Type B pancreatic cell (in vitro differentiated cells): Measurements from ENCODE around the gene FOXP4. TPM values are rescaled to one million over a fixed set of nuclear protein-coding genes. Genes with fewer than 3 reads are reported as not detected.

ENCODE experiments used
- DNase-seq: peaks from one replicate; pipeline ENCODE4 v3.0.0; 2021; ENCODE audit warnings: mixed read lengths; ENCODE audit not compliant: unreplicated experiment; ENCODE audit errors: extremely low spot score
- H3K27ac Mint-ChIP-seq: 2 replicates; pipeline ENCODE4 v1.8.0; 2021; ENCODE audit warnings: mild to moderate bottlenecking, mixed read lengths
- H3K27me3 Mint-ChIP-seq: 2 replicates; pipeline ENCODE4 v1.8.0; 2021; ENCODE audit warnings: mixed read lengths
- H3K36me3 Mint-ChIP-seq: 2 replicates; pipeline ENCODE4 v1.8.0; 2021; ENCODE audit warnings: mixed read lengths
- H3K4me1 Mint-ChIP-seq: one replicate; pipeline ENCODE4 v1.8.0; 2021; ENCODE audit warnings: mixed read lengths; ENCODE audit not compliant: unreplicated experiment
- H3K4me3 Mint-ChIP-seq: 2 replicates; pipeline ENCODE4 v1.8.0; 2021; ENCODE audit warnings: mild to moderate bottlenecking, mixed read lengths
- H3K9me3 Mint-ChIP-seq: 2 replicates; pipeline ENCODE4 v1.8.0; 2021; ENCODE audit warnings: mixed read lengths
- CTCF ChIP-seq: fragments of 200-600 bp; sonication (generic); conservative IDR thresholded peaks from 2 replicates; pipeline ENCODE4 v1.5.0; 2021; ENCODE audit warnings: antibody characterized with exemption, mild to moderate bottlenecking
- total RNA-seq: library from RNA; stranded (reverse); gene quantifications from 2 replicates; pipeline ENCODE4 v1.2.1, GENCODE V29; 2021; ENCODE audit warnings: low replicate concordance

Gene FOXP4
- total RNA-seq, 1 donor from 2014 or later: 100 TPM

GRCh38 chr6:41584205-41584604 is 38.0 kb downstream of the FOXP4 start:
- Mint-ChIP-seq H3K4me1 (peaks cover 64% of the 10 kb centered on the region), H3K36me3 (peaks cover 18% of the 10 kb centered on the region), H3K27ac (peak overlapping the region; percentile 76), H3K9me3 (no peaks in the 10 kb centered on the region), H3K4me3 (peak overlapping the region; percentile 13), H3K27me3 (no peaks in the 10 kb centered on the region)
- DNase-seq: no peak
- TF ChIP-seq CTCF: no peak

- H3K4me1 Mint-ChIP-seq: peaks cover 58% of the 10 kb centered on the region
- no peak for DNase-seq
- no peaks in the 10 kb centered on the region for H3K27me3 Mint-ChIP-seq
- no peak for TF ChIP-seq CTCF
- peaks cover 15% of the 10 kb centered on the region for H3K36me3 Mint-ChIP-seq
- no peak overlapping the region for H3K4me3 Mint-ChIP-seq
- no peaks in the 10 kb centered on the region for H3K9me3 Mint-ChIP-seq
- H3K27ac Mint-ChIP-seq: peak overlapping the region; percentile 76
Measured at GRCh38 chr6:41584668-41585205, 38.6 kb downstream of the FOXP4 start.

GRCh38 chr6:41585605-41586004 is 39.4 kb downstream of the FOXP4 start:
- no peak for DNase-seq
- Mint-ChIP-seq H3K27ac (peak overlapping the region; percentile 51), H3K4me1 (peaks cover 56% of the 10 kb centered on the region)

GRCh38 chr6:41586252-41587007 is 40.2 kb downstream of the FOXP4 start:
- DNase-seq: no peak
- Mint-ChIP-seq H3K4me3 (peak overlapping the region; percentile 67), H3K4me1 (peaks cover 56% of the 10 kb centered on the region), H3K27ac (peak overlapping the region; percentile 70), H3K27me3 (no peaks in the 10 kb centered on the region), H3K9me3 (no peaks in the 10 kb centered on the region), H3K36me3 (peaks cover 15% of the 10 kb centered on the region)
- TF ChIP-seq CTCF: no peak

More at GRCh38 chr6:41585605-41586004, 39.4 kb downstream of the FOXP4 start:
- Mint-ChIP-seq H3K36me3 (peaks cover 14% of the 10 kb centered on the region), H3K4me3 (peak overlapping the region; percentile 67), H3K9me3 (no peaks in the 10 kb centered on the region), H3K27me3 (no peaks in the 10 kb centered on the region)
- no peak for TF ChIP-seq CTCF

GRCh38 chr6:41587131-41587879 is 41.1 kb downstream of the FOXP4 start:
- peaks cover 15% of the 10 kb centered on the region for H3K36me3 Mint-ChIP-seq
- no peak overlapping the region for H3K4me3 Mint-ChIP-seq
- H3K27me3 Mint-ChIP-seq: no peaks in the 10 kb centered on the region
- H3K9me3 Mint-ChIP-seq: no peaks in the 10 kb centered on the region
- no peak overlapping the region for H3K27ac Mint-ChIP-seq
- TF ChIP-seq CTCF: no peak
- DNase-seq: no peak
- H3K4me1 Mint-ChIP-seq: peaks cover 59% of the 10 kb centered on the region
